ENCODE measurements around the gene OLIG1.

OLIG1 gene

GRCh38 chr21:33071770-33072306, 1.9 kb downstream of the OLIG1 start:
- peak; percentile 18 for DNase-seq (ENCODE audit: extremely low read depth, insufficient read length)
- no peaks in the 10 kb centered on the region for H3K36me3 ChIP-seq (ENCODE audit: control insufficient read depth, insufficient read depth, low read length)
- H3K27me3 ChIP-seq (replicated peaks; ENCODE audit: control insufficient read depth, insufficient read depth, low read length) = no peaks in the 10 kb centered on the region; the same call in none of the 2 replicates
- H3K4me3 ChIP-seq (replicated peaks; ENCODE audit: low read depth, low read length) = 0 out of 2 replicates have a peak overlapping the region, but pooled peaks have one; percentile 22
- no peak for TF ChIP-seq CTCF (IDR thresholded peaks at IDR 0.05; ENCODE audit: insufficient read depth, low read length, poor library complexity, severe bottlenecking)

GRCh38 chr21:33073636-33074035, 3.7 kb downstream of the OLIG1 start:
- H3K36me3 ChIP-seq (ENCODE audit: control insufficient read depth, insufficient read depth, low read length) = no peaks in the 10 kb centered on the region
- DNase-seq (ENCODE audit: extremely low read depth, insufficient read length) = no peak
- no peak for TF ChIP-seq CTCF (IDR thresholded peaks at IDR 0.05; ENCODE audit: insufficient read depth, low read length, poor library complexity, severe bottlenecking)
- peaks cover 1% of the 10 kb centered on the region for H3K27me3 ChIP-seq (replicated peaks; ENCODE audit: control insufficient read depth, insufficient read depth, low read length)
- no peak overlapping the region for H3K4me3 ChIP-seq (replicated peaks; ENCODE audit: low read depth, low read length)

GRCh38 chr21:33075128-33075527, 5.2 kb downstream of the OLIG1 start:
- H3K27me3 ChIP-seq (replicated peaks; ENCODE audit: control insufficient read depth, insufficient read depth, low read length) = peaks cover 1% of the 10 kb centered on the region

GRCh38 chr21:33075596-33076195, 5.8 kb downstream of the OLIG1 start:
- H3K4me3 ChIP-seq (replicated peaks; ENCODE audit: low read depth, low read length) = no peak overlapping the region
- H3K36me3 ChIP-seq (ENCODE audit: control insufficient read depth, insufficient read depth, low read length) = no peaks in the 10 kb centered on the region
- no peak for TF ChIP-seq CTCF (IDR thresholded peaks at IDR 0.05; ENCODE audit: insufficient read depth, low read length, poor library complexity, severe bottlenecking)
- H3K27me3 ChIP-seq (replicated peaks; ENCODE audit: control insufficient read depth, insufficient read depth, low read length) = peaks cover 1% of the 10 kb centered on the region
- no peak for DNase-seq (ENCODE audit: extremely low read depth, insufficient read length)

More at GRCh38 chr21:33075128-33075527, 5.2 kb downstream of the OLIG1 start:
- no peak for DNase-seq (ENCODE audit: extremely low read depth, insufficient read length)
- TF ChIP-seq CTCF (IDR thresholded peaks at IDR 0.05; ENCODE audit: insufficient read depth, low read length, poor library complexity, severe bottlenecking) = no peak
- H3K36me3 ChIP-seq (ENCODE audit: control insufficient read depth, insufficient read depth, low read length) = no peaks in the 10 kb centered on the region
- H3K4me3 ChIP-seq (replicated peaks; ENCODE audit: low read depth, low read length) = no peak overlapping the region

GRCh38 chr21:33076600-33077329, 6.8 kb downstream of the OLIG1 start:
- Histone ChIP-seq H3K27me3 (replicated peaks; ENCODE audit: control insufficient read depth, insufficient read depth, low read length) (peaks cover 1% of the 10 kb centered on the region), H3K36me3 (ENCODE audit: control insufficient read depth, insufficient read depth, low read length) (no peaks in the 10 kb centered on the region), H3K4me3 (replicated peaks; ENCODE audit: low read depth, low read length) (no peak overlapping the region)
- DNase-seq (ENCODE audit: extremely low read depth, insufficient read length) = no peak
- TF ChIP-seq CTCF (IDR thresholded peaks at IDR 0.05; ENCODE audit: insufficient read depth, low read length, poor library complexity, severe bottlenecking) = no peak
